Stimulated activated CD4-positive, alpha-beta T cell treated with anti-CD3 and anti-CD28 coated beads, TNF-alpha, amount 100 ng/mL, for 1 hour (primary cell): Measurements from ENCODE around the gene ZDHHC24.

Source experiments
- DNase-seq, 3 donors: peaks; one replicate each; pipeline ENCODE4 v3.0.0-alpha.2; 2020; ENCODE audit warnings: low read depth in 3 of 3, low spot score in 1 of 3

ZDHHC24 gene

DNA sequence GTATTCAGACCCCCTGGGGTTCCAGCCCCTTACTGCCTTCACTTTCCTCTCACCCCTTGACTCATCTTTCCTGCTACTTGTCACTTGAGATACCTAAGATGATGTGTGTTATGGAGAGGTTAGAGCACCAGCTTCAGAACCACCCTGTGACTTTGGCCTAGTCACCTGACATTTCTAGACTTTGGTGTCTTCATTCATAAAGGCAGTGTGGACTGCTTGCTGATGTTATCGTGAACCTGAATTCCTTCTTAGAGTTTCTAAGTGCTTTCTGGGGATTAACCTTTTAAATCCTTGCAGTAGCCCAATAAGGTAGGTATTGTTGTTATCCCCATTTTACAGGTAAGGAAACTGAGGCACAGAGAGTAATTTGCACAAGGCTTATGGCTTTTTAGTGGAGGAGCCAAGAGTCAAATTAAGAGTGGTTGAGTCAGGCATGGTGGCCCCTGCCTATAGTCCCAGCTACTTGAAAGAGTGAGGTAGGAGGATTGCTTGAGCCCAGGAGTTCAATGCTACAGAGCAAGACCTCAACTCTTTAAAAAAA lies 40.5 kb downstream of the ZDHHC24 start:
- DNase-seq = no peak

DNA sequence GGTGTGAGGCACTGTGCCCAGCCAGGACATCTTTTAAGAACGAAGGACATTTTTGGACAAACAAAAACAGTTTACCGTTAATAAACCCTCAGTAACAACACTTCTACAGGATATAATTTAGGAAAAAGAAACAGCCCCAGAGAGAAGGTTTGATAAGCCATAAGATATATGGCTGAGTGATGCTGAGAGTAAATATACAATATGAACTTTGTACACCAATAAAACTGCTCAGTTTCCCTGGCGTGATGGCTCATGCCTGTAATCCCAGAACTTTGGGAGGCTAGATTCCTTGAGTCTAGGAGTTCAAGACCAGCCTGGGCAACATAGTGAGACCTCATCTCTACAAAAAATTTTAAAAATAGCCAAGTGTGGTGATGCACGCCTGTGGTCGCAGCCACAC lies 47.3 kb downstream of the ZDHHC24 start:
- no peak for DNase-seq

DNA sequence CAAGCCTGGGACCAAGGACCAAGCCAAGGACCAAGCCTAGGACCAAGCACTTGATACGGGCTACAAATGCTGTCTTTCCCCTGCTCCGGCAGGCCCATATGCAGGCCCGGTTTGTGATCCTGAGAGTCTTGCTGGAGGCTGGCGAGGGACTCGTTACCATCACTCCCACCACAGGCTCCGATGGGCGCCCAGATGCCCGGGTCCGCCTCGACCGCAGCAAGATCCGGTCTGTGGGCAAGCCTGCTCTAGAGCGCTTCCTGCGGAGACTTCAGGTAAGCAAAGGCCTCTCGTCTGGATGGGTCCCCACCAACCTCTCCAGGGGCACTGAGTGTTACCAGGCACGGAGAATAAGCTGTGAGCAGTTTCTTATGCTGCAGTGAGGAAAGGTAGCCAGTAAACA lies 48.6 kb downstream of the ZDHHC24 start:
- no peak for DNase-seq

DNA sequence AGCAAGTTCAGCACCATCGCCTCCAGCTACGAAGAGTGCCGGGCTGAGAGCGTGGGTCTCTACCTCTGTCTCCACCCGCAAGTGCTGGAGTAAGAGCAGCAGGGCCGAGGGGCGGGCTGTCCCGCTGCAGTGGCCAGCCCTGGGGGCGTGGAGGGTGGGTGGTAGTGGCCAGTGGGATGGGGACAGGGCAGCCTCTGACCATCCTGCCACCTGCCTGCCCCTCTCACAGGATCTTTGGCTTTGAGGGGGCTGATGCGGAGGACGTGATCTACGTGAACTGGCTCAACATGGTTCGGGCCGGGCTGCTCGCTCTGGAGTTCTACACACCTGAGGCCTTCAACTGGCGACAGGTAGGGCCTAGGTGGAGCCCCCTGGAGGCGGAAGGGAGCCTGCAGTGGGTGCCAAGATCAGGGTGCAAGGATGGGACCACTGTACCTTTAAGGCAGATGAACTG lies 50.4 kb downstream of the ZDHHC24 start:
- DNase-seq = no peak

GRCh38 chr11:66494935-66495334 lies 50.9 kb downstream of the ZDHHC24 start:
- no peak for DNase-seq

GRCh38 chr11:66494458-66494857 lies 51.4 kb downstream of the ZDHHC24 start:
- DNase-seq = no peak

GRCh38 chr11:66493130-66493529 lies 52.7 kb downstream of the ZDHHC24 start:
- DNase-seq = no peak

DNA sequence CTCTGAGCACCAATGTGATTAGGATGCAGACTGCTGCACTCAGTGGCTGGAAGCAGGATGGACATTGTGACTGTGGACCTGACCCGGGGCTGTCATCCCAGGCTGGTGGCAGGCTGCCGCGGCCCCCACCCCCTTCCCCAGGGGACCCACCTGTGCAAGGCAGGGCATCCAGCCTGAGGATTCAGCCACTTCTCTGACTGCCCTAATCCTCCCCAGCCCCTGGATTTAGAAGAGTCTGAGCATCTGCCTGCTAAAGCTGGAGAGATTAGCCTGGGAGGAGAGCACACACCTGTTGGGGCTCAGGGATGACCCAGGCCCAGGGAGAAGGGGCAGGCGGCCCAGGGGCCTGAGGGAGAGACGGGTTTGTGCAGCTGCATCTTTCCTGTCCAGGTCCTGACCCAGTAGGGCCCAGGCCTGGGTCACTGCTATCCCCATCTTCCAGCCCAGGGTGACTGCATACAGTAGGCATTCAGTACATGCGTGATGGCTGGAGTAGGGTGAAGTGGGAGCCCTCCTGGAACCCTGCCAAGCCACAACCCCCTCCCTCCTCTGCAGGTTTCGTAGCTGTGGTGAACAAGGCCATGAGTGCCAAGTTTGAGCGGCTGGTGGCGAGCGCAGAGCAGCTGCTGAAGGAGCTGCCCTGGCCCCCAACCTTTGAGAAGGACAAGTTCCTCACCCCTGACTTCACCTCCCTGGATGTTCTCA lies 53.5 kb downstream of the ZDHHC24 start:
- no peak for DNase-seq

DNA sequence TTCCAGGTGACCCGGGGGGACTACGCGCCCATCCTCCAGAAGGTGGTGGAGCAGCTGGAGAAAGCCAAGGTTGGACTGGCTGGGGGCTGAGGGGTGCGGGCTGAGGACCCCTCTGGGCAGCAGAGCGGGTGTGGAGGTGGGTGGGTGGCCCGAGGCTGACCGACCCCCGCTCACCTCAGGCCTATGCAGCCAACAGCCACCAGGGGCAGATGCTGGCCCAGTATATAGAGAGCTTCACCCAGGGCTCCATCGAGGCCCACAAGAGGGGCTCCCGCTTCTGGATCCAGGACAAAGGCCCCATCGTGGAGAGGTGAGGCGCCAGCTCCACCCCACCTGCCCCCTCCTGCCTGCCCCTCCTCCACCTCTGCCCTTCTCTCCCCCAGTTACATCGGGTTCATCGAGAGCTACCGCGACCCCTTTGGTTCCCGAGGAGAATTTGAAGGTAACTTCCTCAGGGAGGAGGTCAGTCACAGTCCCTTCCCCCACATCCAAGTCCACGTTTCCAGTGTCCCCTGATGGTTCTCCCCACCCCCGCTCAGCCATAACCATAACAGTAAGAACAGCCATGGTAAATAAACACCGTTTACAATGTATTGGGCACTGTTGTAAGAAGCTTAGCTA lies 54.4 kb downstream of the ZDHHC24 start:
- no peak for DNase-seq

GRCh38 chr11:66489636-66490035 lies 56.2 kb downstream of the ZDHHC24 start:
- no peak for DNase-seq

DNA sequence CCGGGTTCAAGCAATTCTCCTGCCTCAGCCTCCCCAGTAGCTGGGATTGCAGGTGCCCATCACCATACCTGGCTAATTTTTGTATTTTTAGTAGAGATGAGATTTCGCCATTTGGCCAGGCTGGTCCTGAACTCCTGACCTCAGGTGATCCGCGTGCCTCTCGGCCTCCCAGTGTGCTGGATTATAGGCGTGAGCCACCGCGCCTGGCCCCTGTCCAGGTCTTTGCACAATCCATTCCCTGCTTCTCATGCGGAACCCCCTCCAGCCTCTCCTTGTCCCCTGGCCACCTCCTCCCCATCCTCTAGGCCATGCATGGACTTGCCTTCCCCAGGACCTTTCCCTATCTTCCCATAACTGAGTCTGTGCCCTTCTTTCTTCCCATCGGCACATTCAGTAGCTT lies 56.9 kb downstream of the ZDHHC24 start:
- no peak for DNase-seq

DNA sequence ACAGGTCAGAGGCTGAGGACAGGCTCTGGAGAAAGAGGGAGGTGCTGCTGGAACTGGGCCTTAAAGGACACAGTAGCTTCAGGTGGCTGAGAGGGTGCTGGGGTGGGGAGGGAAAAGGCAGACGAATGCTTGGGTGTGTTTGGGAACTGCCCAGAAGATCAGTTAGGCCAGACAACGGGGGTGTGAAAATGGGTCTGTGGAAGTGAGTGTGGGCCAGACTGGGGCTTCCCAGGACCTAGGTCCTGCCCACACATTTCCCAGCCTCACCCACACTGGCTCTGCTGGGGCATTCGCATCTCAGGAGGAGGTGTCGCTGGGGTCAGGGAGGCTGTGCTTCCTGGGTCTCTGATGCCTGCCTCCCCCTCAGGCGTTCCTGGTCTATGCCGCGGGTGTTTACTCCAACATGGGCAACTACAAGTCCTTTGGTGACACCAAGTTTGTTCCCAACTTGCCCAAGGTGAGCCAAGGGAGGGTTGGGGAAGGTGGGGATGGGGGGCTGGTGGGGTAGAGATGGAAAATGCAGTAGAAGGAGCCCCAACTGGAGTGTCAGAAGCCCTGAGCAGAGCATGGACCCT lies 61.0 kb downstream of the ZDHHC24 start:
- no peak for DNase-seq

DNA sequence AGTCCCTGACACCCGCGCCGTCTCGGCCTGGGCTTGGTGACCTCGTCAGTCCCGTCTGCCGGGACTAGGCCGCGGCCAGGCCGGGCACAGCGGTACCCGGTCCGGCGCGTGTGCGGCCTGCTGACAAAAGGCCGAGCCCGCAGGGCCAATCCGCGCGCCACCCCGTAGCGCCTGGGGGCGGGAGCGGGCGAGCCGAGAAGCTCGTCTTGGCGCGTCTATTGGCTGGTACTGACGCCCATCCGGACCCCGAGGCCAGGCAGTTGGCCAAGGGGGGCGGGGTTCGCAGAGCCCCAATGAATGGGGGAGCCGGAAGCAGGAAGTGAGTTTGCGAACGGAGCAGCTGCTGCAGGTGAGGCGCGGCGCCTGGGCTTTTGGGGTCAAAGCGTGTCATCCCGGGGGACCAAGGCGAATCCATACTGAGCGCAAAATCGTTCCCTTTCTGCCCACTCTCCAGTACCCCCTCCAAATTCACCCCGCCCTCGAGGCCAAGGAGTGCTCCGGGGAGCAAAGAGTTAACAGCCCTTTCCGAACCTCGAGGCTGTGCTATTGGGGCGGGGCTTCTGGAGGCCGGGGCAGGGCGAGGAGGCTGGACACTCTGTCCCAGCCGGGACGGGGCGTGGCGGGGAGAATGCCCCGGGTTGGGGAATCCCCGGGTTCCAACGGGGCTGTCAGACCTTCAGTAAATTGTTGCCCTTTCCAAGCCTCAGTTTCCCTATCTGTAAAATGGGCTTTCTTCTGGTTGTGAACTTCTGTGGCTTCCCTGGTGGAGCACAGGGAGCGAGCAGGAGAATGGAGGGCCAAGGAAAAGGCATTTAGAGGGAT lies 65.5 kb downstream of the ZDHHC24 start, which contains the start of gene DPP3:
Gene DPP3, plus strand, starts transcription at position 318 of the 822 bp plus-strand sequence. CDS start 1,767 bp downstream, outside the sequence.
- peak; percentile 84 to 91 (median 88) for DNase-seq

GRCh38 chr11:66479394-66480116 lies 66.3 kb downstream of the ZDHHC24 start:
- DNase-seq = no peak

- no peak for DNase-seq
Measured at GRCh38 chr11:66478729-66479393, 67.0 kb downstream of the ZDHHC24 start.

DNA sequence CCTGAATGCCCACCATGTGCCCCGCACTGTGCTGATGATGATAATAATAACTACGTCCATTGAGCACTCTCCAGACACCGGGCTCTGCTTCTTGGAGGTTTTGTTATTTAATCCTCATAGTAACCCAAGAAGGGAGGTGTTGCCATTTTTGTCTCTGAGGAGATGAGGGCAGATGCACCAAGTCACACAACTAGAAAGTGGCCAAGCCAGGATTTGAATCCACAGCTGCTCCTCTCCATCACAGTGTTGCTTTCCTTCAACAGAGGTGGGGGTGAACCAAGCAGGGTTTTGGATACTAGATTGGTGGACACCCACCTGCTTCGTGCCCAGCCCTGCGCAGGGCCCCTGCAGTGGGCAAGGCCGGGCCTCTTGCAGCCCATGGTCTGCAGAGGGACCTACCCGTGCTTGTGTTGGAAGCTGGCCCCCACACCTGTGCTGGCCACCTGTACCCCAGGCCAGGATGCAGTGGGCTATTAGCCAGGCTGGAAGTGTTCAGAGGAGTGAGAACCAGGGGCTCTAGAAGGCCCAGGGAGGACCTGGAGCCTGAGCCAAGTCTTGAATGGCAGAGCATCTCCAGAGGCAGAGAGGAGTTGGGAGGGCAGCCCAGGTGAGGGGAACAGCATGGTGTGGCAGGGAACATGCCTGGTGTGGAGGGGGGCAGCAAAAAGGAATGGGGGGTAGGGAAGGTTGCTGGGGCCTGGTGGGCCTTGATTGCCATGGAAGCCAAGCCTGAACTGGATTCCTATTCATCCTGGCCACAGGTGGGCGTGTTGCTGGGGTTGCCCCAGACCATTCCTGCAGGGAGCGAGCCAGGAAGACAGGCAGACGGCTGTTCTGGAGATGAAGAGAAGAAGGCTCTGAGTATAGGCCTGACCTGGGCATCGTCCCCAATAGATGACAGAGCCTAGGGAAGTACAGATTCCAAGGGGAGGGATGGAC lies 68.3 kb downstream of the ZDHHC24 start:
- DNase-seq = no peak

DNA sequence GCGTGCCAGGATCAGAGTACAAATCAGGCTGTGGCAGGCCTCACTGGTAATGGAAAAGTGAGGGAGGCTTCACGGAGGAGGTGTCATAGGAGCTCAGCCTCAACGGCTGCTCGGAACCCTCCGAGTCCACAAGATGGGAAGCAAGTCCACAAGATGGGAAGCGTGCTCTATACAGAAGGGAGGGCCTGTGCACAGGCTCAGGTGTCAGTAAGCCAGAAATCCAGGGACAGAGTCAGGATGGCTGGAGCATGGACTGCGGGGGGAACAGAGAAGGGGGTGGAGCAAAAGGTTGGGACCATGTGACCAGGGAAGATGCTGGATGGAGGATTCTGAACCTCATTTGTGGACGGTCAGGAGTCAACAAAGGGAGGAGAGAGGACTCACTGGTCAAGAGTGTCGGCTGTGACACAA lies 69.0 kb downstream of the ZDHHC24 start:
- no peak for DNase-seq

- DNase-seq = no peak
Measured at GRCh38 chr11:66476173-66476840, 69.5 kb downstream of the ZDHHC24 start.
